Adrenal gland (tissue), 5 donors: ENCODE measurements around the gene CAND2.

Experiments
- POLR2A ChIP-seq, 2 donors: fragments of 450-650 bp; IDR thresholded peaks; one replicate each; pipeline ENCODE4 v1.6.1; 2017; ENCODE audit warnings: antibody characterized with exemption in 2 of 2, mild to moderate bottlenecking in 2 of 2, moderate library complexity in 1 of 2
- TF ChIP-seq, protein P1 (sequence below), 6 experiments: fragments of 450-650 bp in 4 of 6; fragments of 200-600 bp in 2 of 6; sonication (generic) in 1 of 6; IDR thresholded peaks; 1 replicate in 5 of 6; 2 replicates in 1 of 6; pipeline versions ENCODE4 v1.5.1 to v1.8.0; 2016 to 2021; ENCODE audit warnings: antibody characterized with exemption in 6 of 6, mild to moderate bottlenecking in 2 of 6, moderate library complexity in 1 of 6
- donor health status: DM: no; HTN: no; CAD: no.

DNA sequence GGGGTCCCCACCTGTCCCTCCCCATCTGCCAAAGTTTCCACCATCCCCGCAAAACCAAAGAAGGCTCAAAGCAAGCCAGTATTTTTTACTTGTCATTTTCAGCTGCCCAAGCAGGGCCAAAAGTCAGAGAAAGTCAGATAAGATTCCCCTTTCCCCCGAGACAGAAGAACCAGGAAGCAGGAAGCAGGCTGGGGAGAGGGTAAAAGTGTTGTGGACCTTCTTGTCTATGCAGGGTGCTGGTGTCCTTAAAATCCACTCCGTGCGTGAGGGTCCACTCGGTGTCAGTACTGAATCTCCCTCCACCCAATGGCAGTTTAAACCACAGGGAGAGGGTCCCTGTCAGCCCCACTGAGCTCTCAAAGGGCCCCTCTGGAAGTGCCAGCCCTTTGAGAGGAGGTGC, 65.1 kb downstream of the CAND2 start:
- TF ChIP-seq POLR2A (IDR thresholded peaks at IDR 0.05), result no peak
- TF ChIP-seq, protein P1, sequence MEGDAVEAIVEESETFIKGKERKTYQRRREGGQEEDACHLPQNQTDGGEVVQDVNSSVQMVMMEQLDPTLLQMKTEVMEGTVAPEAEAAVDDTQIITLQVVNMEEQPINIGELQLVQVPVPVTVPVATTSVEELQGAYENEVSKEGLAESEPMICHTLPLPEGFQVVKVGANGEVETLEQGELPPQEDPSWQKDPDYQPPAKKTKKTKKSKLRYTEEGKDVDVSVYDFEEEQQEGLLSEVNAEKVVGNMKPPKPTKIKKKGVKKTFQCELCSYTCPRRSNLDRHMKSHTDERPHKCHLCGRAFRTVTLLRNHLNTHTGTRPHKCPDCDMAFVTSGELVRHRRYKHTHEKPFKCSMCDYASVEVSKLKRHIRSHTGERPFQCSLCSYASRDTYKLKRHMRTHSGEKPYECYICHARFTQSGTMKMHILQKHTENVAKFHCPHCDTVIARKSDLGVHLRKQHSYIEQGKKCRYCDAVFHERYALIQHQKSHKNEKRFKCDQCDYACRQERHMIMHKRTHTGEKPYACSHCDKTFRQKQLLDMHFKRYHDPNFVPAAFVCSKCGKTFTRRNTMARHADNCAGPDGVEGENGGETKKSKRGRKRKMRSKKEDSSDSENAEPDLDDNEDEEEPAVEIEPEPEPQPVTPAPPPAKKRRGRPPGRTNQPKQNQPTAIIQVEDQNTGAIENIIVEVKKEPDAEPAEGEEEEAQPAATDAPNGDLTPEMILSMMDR (IDR thresholded peaks at IDR 0.05), result no peak
